H9 (cell line): Measurements from ENCODE around the gene CCDC192. TPM values are rescaled to one million over a fixed set of nuclear protein-coding genes. Genes with fewer than 3 reads are reported as not detected.

Source experiments
- DNase-seq: peaks from one replicate; pipeline ENCODE4 v3.0.0-alpha.2; 2017
- H2AFZ ChIP-seq: one replicate; pipeline ENCODE4 v1.6.1; 2013; ENCODE audit warnings: mild to moderate bottlenecking, low read length, control low read depth, moderate library complexity
- H2AK5ac ChIP-seq: 2 replicates; pipeline ENCODE4 v1.6.1; 2013; ENCODE audit warnings: low read length, control low read depth, mixed read lengths; ENCODE audit not compliant: insufficient read length
- H2BK120ac ChIP-seq: one replicate; pipeline ENCODE4 v1.6.1; 2013; ENCODE audit warnings: low read depth, mild to moderate bottlenecking, low read length, control low read depth, inconsistent platforms; ENCODE audit not compliant: poor library complexity, severe bottlenecking
- H2BK12ac ChIP-seq: 2 replicates; pipeline ENCODE4 v1.6.1; 2013; ENCODE audit warnings: low read length, control low read depth, mixed read lengths, low read depth; ENCODE audit not compliant: insufficient read length
- H2BK15ac ChIP-seq: 2 replicates; pipeline ENCODE4 v1.6.1; 2013; ENCODE audit warnings: low read depth, low read length, control low read depth
- H2BK20ac ChIP-seq: one replicate; pipeline ENCODE4 v1.6.1; 2013; ENCODE audit warnings: low read depth, mild to moderate bottlenecking, low read length, control low read depth, inconsistent platforms; ENCODE audit not compliant: poor library complexity, severe bottlenecking
- H2BK5ac ChIP-seq: 2 replicates; pipeline ENCODE4 v1.6.1; 2013; ENCODE audit warnings: low read length, control low read depth, mixed read lengths; ENCODE audit not compliant: insufficient read length
- H3K14ac ChIP-seq: 2 replicates; pipeline ENCODE4 v1.6.1; 2013; ENCODE audit warnings: low read length, control low read depth; ENCODE audit not compliant: insufficient read depth
- H3K18ac ChIP-seq: 2 replicates; pipeline ENCODE4 v1.6.1; 2013; ENCODE audit warnings: low read depth, mild to moderate bottlenecking, mixed read lengths, low read length, control low read depth; ENCODE audit not compliant: insufficient read length
- H3K23ac ChIP-seq: 2 replicates; pipeline ENCODE4 v1.6.1; 2013; ENCODE audit warnings: low read length, control low read depth, mixed read lengths, low read depth; ENCODE audit not compliant: insufficient read length
- H3K23me2 ChIP-seq: 2 replicates; pipeline ENCODE4 v1.6.1; 2013; ENCODE audit warnings: low read depth, mild to moderate bottlenecking, mixed read lengths, low read length, control low read depth; ENCODE audit not compliant: insufficient read length, poor library complexity, severe bottlenecking
- H3K27ac ChIP-seq: 2 replicates; pipeline ENCODE4 v1.5.1; 2013; ENCODE audit warnings: low read length, control low read depth, mixed read lengths, low read depth; ENCODE audit not compliant: insufficient read length
- H3K27me3 ChIP-seq: 2 replicates; pipeline ENCODE4 v1.6.1; 2013; ENCODE audit warnings: low read length, control low read depth, inconsistent platforms; ENCODE audit not compliant: insufficient read depth
- H3K4ac ChIP-seq: 2 replicates; pipeline ENCODE4 v1.6.1; 2013; ENCODE audit warnings: low read depth, mild to moderate bottlenecking, control low read depth, inconsistent platforms, low read length, moderate library complexity
- H3K4me1 ChIP-seq: 2 replicates; pipeline ENCODE4 v1.6.1; 2013; ENCODE audit warnings: low read length, control low read depth, inconsistent platforms; ENCODE audit not compliant: insufficient read depth
- H3K4me2 ChIP-seq: 2 replicates; pipeline ENCODE4 v1.6.1; 2013; ENCODE audit warnings: low read length, control low read depth, mixed read lengths; ENCODE audit not compliant: insufficient read length, insufficient read depth
- H3K56ac ChIP-seq: 2 replicates; pipeline ENCODE4 v1.6.1; 2013; ENCODE audit warnings: low read depth, mild to moderate bottlenecking, mixed read lengths, low read length, control low read depth; ENCODE audit not compliant: insufficient read length
- H3K79me1 ChIP-seq: 2 replicates; pipeline ENCODE4 v1.6.1; 2013; ENCODE audit warnings: low read depth, mild to moderate bottlenecking, moderate library complexity, low read length, control low read depth, inconsistent platforms; ENCODE audit not compliant: insufficient read depth, poor library complexity, severe bottlenecking
- H3K79me2 ChIP-seq: 2 replicates; pipeline ENCODE4 v1.6.1; 2013; ENCODE audit warnings: low read length, control low read depth, inconsistent platforms; ENCODE audit not compliant: insufficient read depth
- H3K9ac ChIP-seq: 2 replicates; pipeline ENCODE4 v1.6.1; 2013; ENCODE audit warnings: low read length, control low read depth, mixed read lengths; ENCODE audit not compliant: insufficient read length; ENCODE audit errors: extremely low read depth
- H3K9me3 ChIP-seq: one replicate; pipeline ENCODE4 v1.6.1; 2013; ENCODE audit warnings: low read depth, low read length, inconsistent platforms; ENCODE audit not compliant: control insufficient read depth
- H3T11ph ChIP-seq: one replicate; pipeline ENCODE4 v1.6.1; 2013; ENCODE audit warnings: mild to moderate bottlenecking, low read length, control low read depth, inconsistent platforms
- H4K20me1 ChIP-seq: one replicate; pipeline ENCODE4 v1.6.1; 2013; ENCODE audit not compliant: control insufficient read depth, insufficient read length, insufficient read depth
- H4K5ac ChIP-seq: 2 replicates; pipeline ENCODE4 v1.6.1; 2013; ENCODE audit warnings: low read depth, mild to moderate bottlenecking, mixed read lengths, low read length, control low read depth; ENCODE audit not compliant: insufficient read length
- H4K8ac ChIP-seq: replicated peaks from 2 replicates; pipeline ENCODE4 v1.6.1; 2013; ENCODE audit warnings: low read length, control low read depth, mixed read lengths, low read depth; ENCODE audit not compliant: insufficient read length
- H4K91ac ChIP-seq: 2 replicates; pipeline ENCODE4 v1.6.1; 2013; ENCODE audit warnings: low read depth, mild to moderate bottlenecking, moderate library complexity, mixed read lengths, low read length, control low read depth; ENCODE audit not compliant: insufficient read length
- H3K27ac Mint-ChIP-seq, 3 experiments: 2 replicates in 2 of 3; 3 replicates in 1 of 3; pipeline ENCODE4 v1.8.0; 2020 to 2021; ENCODE audit warnings: mixed read lengths in 3 of 3, mild to moderate bottlenecking in 1 of 3, moderate library complexity in 1 of 3
- H3K27me3 Mint-ChIP-seq: 2 replicates; pipeline ENCODE4 v1.8.0; 2021; ENCODE audit warnings: low read depth, mild to moderate bottlenecking, moderate library complexity, mixed read lengths
- H3K36me3 Mint-ChIP-seq, 3 experiments: 2 replicates in 2 of 3; 3 replicates in 1 of 3; pipeline ENCODE4 v1.8.0; 2020 to 2021; ENCODE audit warnings: low read depth in 3 of 3, mixed read lengths in 3 of 3; ENCODE audit not compliant: insufficient read depth in 1 of 3
- H3K4me1 Mint-ChIP-seq, 2 experiments: 2 replicates each; pipeline ENCODE4 v1.8.0; 2020; ENCODE audit warnings: mixed read lengths in 2 of 2
- H3K4me3 Mint-ChIP-seq, 2 experiments: 2 replicates in 1 of 2; 3 replicates in 1 of 2; pipeline ENCODE4 v1.8.0; 2020 to 2021; ENCODE audit warnings: mild to moderate bottlenecking in 2 of 2, mixed read lengths in 2 of 2, moderate library complexity in 1 of 2
- H3K9me3 Mint-ChIP-seq, 2 experiments: 2 replicates in 1 of 2; 3 replicates in 1 of 2; pipeline ENCODE4 v1.8.0; 2020; ENCODE audit warnings: mild to moderate bottlenecking in 2 of 2, mixed read lengths in 2 of 2, moderate library complexity in 1 of 2
- CTCF ChIP-seq: fragments of 200-600 bp; sonication (generic); conservative IDR thresholded peaks from 3 replicates; pipeline ENCODE4 v1.8.0; 2021; ENCODE audit warnings: antibody characterized with exemption, mild to moderate bottlenecking
- total RNA-seq: library from RNA; stranded (reverse); gene quantifications from 2 replicates; pipeline ENCODE4 v1.2.1, GENCODE V29; 2021

Gene CCDC192
- total RNA-seq, 1 experiment from 2014 or later: not detected

- no peak overlapping the region for H2BK5ac ChIP-seq
Observed at GRCh38 chr5:127839072-127839471, 135.9 kb downstream of the CCDC192 start.

More at GRCh38 chr5:127839072-127839471, 135.9 kb downstream of the CCDC192 start:
- no peaks in the 10 kb centered on the region for H3K4me1 ChIP-seq
- no peak overlapping the region for H3K27ac Mint-ChIP-seq
- no peak overlapping the region for H2BK15ac ChIP-seq
- no peaks in the 10 kb centered on the region; the same call in 1 of the 2 replicates for H3K27me3 Mint-ChIP-seq
- H3K4me1 Mint-ChIP-seq: peaks cover 8 to 11% of the 10 kb centered on the region in 2 experiments
- H3T11ph ChIP-seq: no peak overlapping the region
- no peaks in the 10 kb centered on the region for H3K79me1 ChIP-seq
- no peak overlapping the region for H3K18ac ChIP-seq
- no peak for TF ChIP-seq CTCF
- no peak overlapping the region for H2BK20ac ChIP-seq
- H2BK120ac ChIP-seq: no peak overlapping the region
- no peaks in the 10 kb centered on the region for H3K79me2 ChIP-seq
- H2AFZ ChIP-seq: no peak overlapping the region
- H3K4me3 Mint-ChIP-seq: no peak overlapping the region
- H3K9ac ChIP-seq: no peak overlapping the region
- peaks cover 3 to 12% of the 10 kb centered on the region in 2 experiments; a peak in 4 of 5 replicates for H3K9me3 Mint-ChIP-seq
- H3K4ac ChIP-seq: no peak overlapping the region
- no peaks in the 10 kb centered on the region for H3K9me3 ChIP-seq
- no peak overlapping the region for H3K27ac ChIP-seq
- no peak overlapping the region for H3K14ac ChIP-seq
- no peak for DNase-seq
- H3K27me3 ChIP-seq: no peaks in the 10 kb centered on the region
- H2BK12ac ChIP-seq: no peak overlapping the region
- H3K4me2 ChIP-seq: no peak overlapping the region
- no peak overlapping the region for H4K91ac ChIP-seq
- no peak overlapping the region for H2AK5ac ChIP-seq
- no peaks in the 10 kb centered on the region for H4K20me1 ChIP-seq
- H4K8ac ChIP-seq: no peak overlapping the region
- H3K36me3 Mint-ChIP-seq: peaks cover 0 to 9% (median 3%) of the 10 kb centered on the region in 3 experiments; a peak in 3 of 7 replicates
- H3K56ac ChIP-seq: no peak overlapping the region
- no peak overlapping the region for H3K23ac ChIP-seq
- H4K5ac ChIP-seq: no peak overlapping the region
- H3K23me2 ChIP-seq: no peaks in the 10 kb centered on the region
